Left hindlimb (tissue), 1 donor: ENCODE data around the gene PJVK.

ENCODE experiments used
- DNase-seq: peaks from one replicate; pipeline ENCODE4 v3.0.0-alpha.2; 2018

Gene PJVK

DNA sequence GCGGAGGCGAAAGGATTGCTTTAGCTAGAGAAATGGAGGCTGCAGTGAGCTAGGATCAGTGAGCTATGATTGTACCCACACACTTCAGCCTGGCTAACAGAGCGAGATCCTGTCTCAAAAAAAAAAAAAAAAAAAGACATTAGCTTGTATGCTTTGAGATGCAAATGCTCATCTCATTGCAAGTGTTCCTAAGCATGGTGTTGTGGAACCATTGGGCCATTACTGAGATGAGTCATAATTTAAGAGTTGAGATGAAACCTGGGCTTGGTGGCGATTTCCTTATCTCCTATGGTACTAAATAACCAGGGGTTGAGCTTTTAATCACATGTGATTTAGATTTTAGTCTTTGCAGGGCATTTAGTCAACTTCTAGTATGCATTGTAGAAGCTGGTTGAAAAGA lies 31.3 kb downstream of the PJVK start:
- no peak for DNase-seq

- no peak for DNase-seq
Observed at GRCh38 chr2:178484245-178485041, 33.3 kb downstream of the PJVK start.

DNA sequence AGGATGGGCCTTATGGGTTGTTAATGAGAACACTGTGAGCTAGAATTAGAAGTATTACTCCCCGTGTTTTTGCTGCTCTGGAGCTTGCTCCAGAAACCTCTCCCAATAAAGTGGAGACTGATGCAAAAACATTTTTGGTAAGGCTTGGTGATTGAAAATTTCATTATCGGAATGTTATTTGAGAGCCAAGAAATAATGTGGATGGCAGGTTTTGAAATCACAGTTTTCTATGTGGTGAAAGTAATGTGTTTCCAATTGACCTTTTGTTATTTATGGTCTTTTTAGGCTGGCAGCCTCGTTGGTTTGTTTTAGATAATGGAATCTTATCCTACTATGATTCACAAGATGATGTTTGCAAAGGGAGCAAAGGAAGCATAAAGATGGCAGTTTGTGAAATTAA lies 34.2 kb downstream of the PJVK start:
- DNase-seq: no peak

GRCh38 chr2:178491612-178492011 lies 40.4 kb downstream of the PJVK start:
- DNase-seq: no peak

DNA sequence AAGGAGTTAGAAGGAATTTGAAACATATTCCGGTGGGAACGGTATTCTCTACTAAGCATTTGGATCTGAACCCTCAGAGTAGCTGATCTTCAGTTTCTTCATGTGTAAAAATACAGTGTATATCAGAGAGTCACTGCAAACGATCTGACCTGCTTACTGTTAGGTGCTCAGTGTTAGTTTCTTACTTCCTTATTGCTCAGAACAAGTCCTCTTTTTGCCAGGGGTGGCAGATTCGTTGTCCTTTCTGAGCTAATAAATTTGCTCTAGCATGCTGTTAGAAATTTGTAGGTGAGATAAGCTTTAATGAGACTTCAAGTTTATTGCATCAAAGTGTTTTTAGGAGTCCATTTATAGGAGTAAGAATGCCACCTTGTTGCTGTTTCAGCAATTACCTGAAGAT lies 44.9 kb downstream of the PJVK start:
- DNase-seq: no peak

DNA sequence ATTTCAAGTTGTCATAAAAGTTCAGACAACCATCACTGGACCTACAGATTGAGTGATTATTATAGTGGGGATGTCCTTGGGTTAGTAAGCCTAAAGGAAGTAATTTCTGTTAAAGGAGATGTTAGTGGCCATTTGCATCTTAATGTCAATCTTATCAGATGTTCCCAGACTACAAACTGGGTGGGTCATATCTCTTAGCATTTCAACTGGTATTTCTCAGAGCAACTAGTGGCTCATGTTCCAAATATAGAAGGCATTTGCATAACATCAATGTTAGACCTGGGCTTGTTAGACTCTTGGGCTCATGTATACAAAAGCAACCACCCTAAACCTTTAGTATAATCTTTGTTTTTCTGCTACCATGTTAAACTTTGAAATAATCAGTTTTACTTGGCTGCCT lies 47.0 kb downstream of the PJVK start:
- no peak for DNase-seq

DNA sequence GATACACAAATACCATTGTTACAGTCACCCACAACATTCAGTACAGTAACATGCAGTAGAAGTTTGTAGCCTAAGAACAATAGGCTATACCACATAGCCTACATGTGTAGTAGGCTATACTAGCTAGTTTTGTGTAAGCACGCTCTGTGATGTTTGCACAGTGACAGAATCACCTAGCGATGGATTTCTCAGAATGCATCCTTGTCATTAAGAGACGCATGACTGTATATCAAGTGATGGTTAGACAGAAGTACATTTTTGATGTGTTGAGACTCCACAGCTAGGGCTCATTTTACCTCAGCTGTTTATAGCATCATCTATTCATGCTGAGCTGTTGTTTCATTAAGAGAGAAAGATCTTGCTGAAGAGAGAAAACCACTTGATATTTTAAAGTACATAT lies 48.5 kb downstream of the PJVK start:
- DNase-seq: no peak

DNA sequence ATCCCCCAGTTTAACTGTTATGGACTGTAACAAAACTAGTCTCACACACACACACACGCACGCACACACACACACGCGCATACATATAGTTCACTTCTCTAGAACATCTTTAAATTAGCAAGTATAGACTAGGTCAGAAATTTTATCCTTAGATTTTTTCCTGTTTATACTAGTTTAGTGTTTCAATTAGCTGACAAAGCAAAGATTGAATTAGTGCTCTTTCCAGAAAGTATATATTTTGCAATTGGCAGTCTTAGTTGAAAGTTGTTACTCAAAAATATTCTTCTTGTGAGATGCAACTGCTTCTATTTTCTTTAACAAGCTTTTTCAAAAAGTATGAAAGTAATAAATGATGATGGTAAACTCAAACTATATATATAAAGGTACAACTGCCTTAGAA lies 51.6 kb downstream of the PJVK start:
- no peak for DNase-seq

DNA sequence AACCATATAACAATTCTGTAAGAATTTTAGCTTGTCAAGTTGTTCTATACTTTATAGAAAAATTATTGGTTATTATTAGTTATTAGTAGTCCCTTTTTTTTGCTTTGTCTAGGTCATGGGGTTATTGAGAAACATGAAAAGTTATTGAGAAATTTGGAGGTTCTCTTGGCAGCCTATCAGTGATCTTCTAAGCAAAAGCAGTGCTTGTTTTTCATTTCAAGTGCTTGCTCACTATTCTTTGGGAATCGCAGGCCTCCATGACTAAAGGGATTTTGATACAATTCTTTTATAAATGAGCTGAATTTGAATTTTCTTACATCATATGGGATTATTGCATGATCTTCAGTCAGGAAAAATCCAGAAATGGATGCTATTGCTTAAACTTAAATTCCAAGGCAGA lies 54.9 kb downstream of the PJVK start:
- DNase-seq: no peak

DNA sequence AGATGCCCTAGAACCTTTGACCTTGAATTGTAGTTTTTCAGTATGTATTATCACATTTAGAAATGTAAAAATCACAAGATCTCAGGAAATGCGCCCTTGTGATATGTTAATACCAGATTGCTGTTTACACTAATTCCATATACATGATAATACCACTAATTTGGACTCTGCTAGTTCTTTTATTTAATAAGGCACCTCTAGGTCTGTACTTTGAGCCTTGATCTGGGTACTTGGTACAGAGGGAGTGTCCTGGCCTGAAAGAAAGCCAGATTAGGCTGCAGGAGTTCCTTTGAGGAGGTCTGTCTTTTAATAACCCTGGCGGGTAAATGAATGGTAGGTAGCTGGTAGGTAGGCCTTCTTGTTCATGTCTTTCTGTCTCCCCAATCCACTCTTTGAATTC lies 55.3 kb downstream of the PJVK start:
- DNase-seq: no peak

GRCh38 chr2:178506949-178507348 lies 55.8 kb downstream of the PJVK start:
- no peak for DNase-seq

DNA sequence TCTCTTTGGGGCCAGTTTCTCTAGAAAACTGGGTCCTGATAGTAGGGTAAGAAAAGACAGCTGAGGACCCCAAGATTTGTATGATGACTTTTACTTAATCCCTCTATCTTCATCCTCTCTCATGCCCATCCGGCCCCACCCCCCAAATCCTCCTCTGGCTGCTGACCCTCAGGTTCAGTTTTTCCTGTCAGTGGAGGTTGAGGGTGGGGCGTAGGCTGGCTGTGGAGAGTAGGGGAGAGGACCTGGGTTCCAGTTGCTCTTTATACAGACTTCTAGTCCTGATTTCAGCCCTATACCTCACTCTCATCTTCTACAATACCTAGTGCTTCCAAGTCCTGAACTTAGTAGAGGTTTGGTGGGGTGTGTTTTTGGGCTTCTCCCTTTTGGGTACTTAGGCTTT lies 57.5 kb downstream of the PJVK start:
- no peak for DNase-seq

GRCh38 chr2:178510384-178510783 lies 59.2 kb downstream of the PJVK start:
- no peak for DNase-seq
